Superior temporal gyrus (tissue), 1 donor: ENCODE data around the gene WDR74.
"Not testable (repeated sequence)": the region's sequence is repeated elsewhere in the genome, so short reads cannot be mapped to it uniquely, and the experiment has no call there.

ENCODE experiments used
- DNase-seq: peaks from one replicate; pipeline ENCODE4 v3.0.0-alpha.2; 2016; ENCODE audit errors: extremely low spot score

Gene WDR74

GRCh38 chr11:62860835-62861563 is 21.6 kb upstream of the WDR74 start:
- DNase-seq: no peak

GRCh38 chr11:62859281-62859703 is 19.9 kb upstream of the WDR74 start:
- DNase-seq: not testable (repeated sequence)

GRCh38 chr11:62858201-62858600 is 18.8 kb upstream of the WDR74 start:
- DNase-seq: no peak

GRCh38 chr11:62857541-62857982 is 18.2 kb upstream of the WDR74 start:
- DNase-seq: no peak

- DNase-seq: peak; percentile 38
These were observed 17.0 kb upstream of the WDR74 start for GRCh38 chr11:62856333-62856895.

GRCh38 chr11:62855571-62856332 is 16.4 kb upstream of the WDR74 start:
- DNase-seq: peak; percentile 97

- DNase-seq: peak; percentile 44
These were observed 15.6 kb upstream of the WDR74 start for GRCh38 chr11:62854825-62855570.

GRCh38 chr11:62854013-62854824 is 14.8 kb upstream of the WDR74 start:
- DNase-seq: no peak

- no peak for DNase-seq
These were observed 14.0 kb upstream of the WDR74 start for GRCh38 chr11:62853279-62853965.

GRCh38 chr11:62852523-62853188 is 13.3 kb upstream of the WDR74 start:
- no peak for DNase-seq

- DNase-seq: no peak
These were observed 12.6 kb upstream of the WDR74 start for GRCh38 chr11:62851807-62852522.

GRCh38 chr11:62850911-62851806 is 11.8 kb upstream of the WDR74 start:
- DNase-seq: no peak

GRCh38 chr11:62847767-62848314 is 8.5 kb upstream of the WDR74 start:
- no peak for DNase-seq

- no peak for DNase-seq
These were observed 6.8 kb upstream of the WDR74 start for GRCh38 chr11:62846177-62846576.

- no peak for DNase-seq
These were observed 4.8 kb upstream of the WDR74 start for GRCh38 chr11:62844154-62844553.

- DNase-seq: no peak
These were observed 4.1 kb upstream of the WDR74 start for GRCh38 chr11:62843466-62843865.

GRCh38 chr11:62842891-62843290 is 3.5 kb upstream of the WDR74 start:
- not testable (repeated sequence) for DNase-seq

- no peak for DNase-seq
These were observed 2.9 kb upstream of the WDR74 start for GRCh38 chr11:62842171-62842741.
